Transverse colon (tissue), 4 donors: ENCODE data around the gene RPP30. TPM values are rescaled to one million over a fixed set of nuclear protein-coding genes. Genes with fewer than 3 reads are reported as not detected.
"Not testable (repeated sequence)": the region's sequence is repeated elsewhere in the genome, so short reads cannot be mapped to it uniquely, and the experiment has no call there.

Experiments used
- DNase-seq: peaks from one replicate; pipeline ENCODE4 v3.0.0-alpha.2; 2019
- H3K27ac ChIP-seq, 4 donors: fragments of 200-600 bp; sonication (generic); 2 replicates each; pipeline ENCODE4 v1.5.1; 2016 to 2018; ENCODE audit warnings: inconsistent platforms in 4 of 4
- H3K27me3 ChIP-seq: fragments of 200-600 bp; sonication (generic); 2 replicates; pipeline ENCODE4 v1.5.1; 2017; ENCODE audit warnings: inconsistent platforms
- H3K36me3 ChIP-seq, 4 donors: fragments of 200-600 bp; sonication (generic); 2 replicates each; pipeline ENCODE4 v1.5.1; 2017 to 2019; ENCODE audit warnings: inconsistent platforms in 4 of 4
- H3K4me1 ChIP-seq, 4 donors: fragments of 200-600 bp; sonication (generic); 2 replicates each; pipeline ENCODE4 v1.5.1; 2017 to 2020; ENCODE audit warnings: inconsistent platforms in 4 of 4
- H3K4me3 ChIP-seq, 4 donors: fragments of 200-600 bp; sonication (generic); 1 replicate in 1 of 4; 2 replicates in 3 of 4; pipeline versions ENCODE4 v1.5.1 to v1.6.1; 2017 to 2019; ENCODE audit warnings: inconsistent platforms in 4 of 4
- H3K9me3 ChIP-seq, 2 donors: fragments of 200-600 bp; sonication (generic); 2 replicates each; pipeline ENCODE4 v1.5.1; 2017 to 2019; ENCODE audit warnings: inconsistent platforms in 2 of 2
- CTCF ChIP-seq, 5 experiments: fragments of 200-600 bp in 3 of 5; fragments of 450-650 bp in 2 of 5; sonication (generic) in 3 of 5; IDR thresholded peaks; 1 replicate in 2 of 5; 2 replicates in 3 of 5; pipeline ENCODE4 v1.5.1; 2016 to 2017; ENCODE audit warnings: antibody characterized with exemption in 5 of 5, inconsistent platforms in 3 of 5, mild to moderate bottlenecking in 2 of 5, moderate library complexity in 1 of 5
- EP300 ChIP-seq: sonication (generic); formaldehyde crosslinking; IDR thresholded peaks from one replicate; pipeline ENCODE4 v1.6.1; 2017; ENCODE audit warnings: antibody characterized with exemption, low read depth
- POLR2A ChIP-seq: fragments of 450-650 bp; IDR thresholded peaks from one replicate; pipeline ENCODE4 v1.6.1; 2016; ENCODE audit warnings: antibody characterized with exemption, mild to moderate bottlenecking, moderate library complexity
- POLR2AphosphoS5 ChIP-seq, 3 donors: sonication (generic); formaldehyde crosslinking; IDR thresholded peaks; one replicate each; pipeline ENCODE4 v1.6.1; 2016; ENCODE audit warnings: antibody characterized with exemption in 3 of 3
- WGBS, 2 donors: methylation state at CpG; one replicate each; pipeline ENCODE4 v1.1.5; 2018; ENCODE audit warnings: low coverage in 1 of 2; 5-methylcytosine and 5-hydroxymethylcytosine counted together
- in situ Hi-C, 4 donors: fragments of 200-750 bp; cut with MboI; loops; one replicate each; pipeline versions ENCODE4 v1.15.0 to v1.15.1; 2017; ENCODE audit warnings: low sequenced_read_pairs in 3 of 4, low pct_ligation_motif_present in 1 of 4, low pct_unique_long_range_greater_than_20kb in 1 of 4
- intact Hi-C: fragments of 100-400 bp; cut with DNase I; formaldehyde crosslinking; loops from one replicate; pipeline ENCODE4 v1.15.1; 2023; ENCODE audit warnings: low total_unique reads
- total RNA-seq, 4 donors: library from RNA; depleted of rRNA; stranded (reverse); fragments of >200 nt; gene quantifications; one replicate each; pipeline ENCODE4 v1.1.0, GENCODE V29; 2016

RPP30 gene
- total RNA-seq, 4 donors from 2014 or later, result 4.6 to 48.3 (median 18.7) TPM

DNA sequence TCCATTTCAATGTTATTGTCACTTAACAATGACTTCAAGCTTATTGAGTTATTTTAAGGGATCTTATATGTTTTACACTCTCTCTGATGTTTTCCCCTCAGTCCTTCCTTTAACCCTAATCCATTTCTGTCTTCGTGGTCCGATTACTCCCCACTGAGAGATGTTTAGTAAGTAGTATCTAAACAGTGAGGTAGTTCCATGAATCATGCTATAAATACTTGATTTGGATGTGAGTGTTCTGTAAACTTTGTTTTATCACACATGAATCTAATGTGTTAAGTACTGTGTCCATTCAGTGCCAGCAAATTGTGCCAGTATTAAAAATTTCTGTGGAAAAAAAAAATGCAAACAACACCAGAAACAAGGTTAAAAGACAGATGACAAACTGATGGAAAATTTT is 18.6 kb downstream of the RPP30 start:
- 87 to 100% methylated on average over 2 of the region's 2 CpGs for WGBS, 2 donors
- peaks cover 0 to 48% (median 15%) of the 10 kb centered on the region in 4 donors for H3K36me3 ChIP-seq
- intact Hi-C loops, result no loop called here
- H3K27ac ChIP-seq, result no peak overlapping the region
- TF ChIP-seq POLR2AphosphoS5 (IDR thresholded peaks at IDR 0.05), result no peak
- TF ChIP-seq POLR2A, result no peak
- TF ChIP-seq CTCF (IDR thresholded peaks at IDR 0.05), result no peak
- TF ChIP-seq EP300, result no peak
- peaks cover 0 to 5% (median 0%) of the 10 kb centered on the region in 4 donors for H3K4me1 ChIP-seq
- H3K27me3 ChIP-seq, result no peaks in the 10 kb centered on the region
- no peaks in the 10 kb centered on the region for H3K9me3 ChIP-seq
- in situ Hi-C loops, result loop anchor here in 1 of 4 donors (25.0 kb wide), 1 partner anchor 372 kb away; no protein-coding TSS in a partner anchor
- no peak for DNase-seq
- H3K4me3 ChIP-seq, result no peak overlapping the region

- Histone ChIP-seq H3K27ac (no peak overlapping the region), H3K4me3 (no peak overlapping the region), H3K4me1 (no peaks in the 10 kb centered on the region), H3K27me3 (no peaks in the 10 kb centered on the region), H3K36me3 (peaks cover 0 to 40% (median 14%) of the 10 kb centered on the region in 4 donors), H3K9me3 (no peaks in the 10 kb centered on the region)
- intact Hi-C loops (no loop called here), in situ Hi-C loops (loop anchor here in 1 of 4 donors (25.0 kb wide), 1 partner anchor 369 kb away; no protein-coding TSS in a partner anchor)
- TF ChIP-seq POLR2AphosphoS5 (IDR thresholded peaks at IDR 0.05) (no peak), CTCF (IDR thresholded peaks at IDR 0.05) (no peak), POLR2A (no peak), EP300 (no peak)
- DNase-seq, result no peak
- 99 to 100% methylated on average over 2 to 3 of the region's 3 CpGs for WGBS, 2 donors
Measured at GRCh38 chr10:90893190-90893589, 21.4 kb downstream of the RPP30 start.

- H3K27ac ChIP-seq, H3K9me3 ChIP-seq, intact Hi-C loops, H3K27me3 ChIP-seq, H3K4me3 ChIP-seq, H3K4me1 ChIP-seq, DNase-seq: not testable (repeated sequence)
- peaks cover 0 to 34% (median 10%) of the 10 kb centered on the region in 4 donors for H3K36me3 ChIP-seq
- WGBS, 2 donors, result 70 to 76% methylated on average over 2 of the region's 2 CpGs
- in situ Hi-C loops, result loop anchor here in 1 of 4 donors (25.0 kb wide), 1 partner anchor 365 kb away; no protein-coding TSS in a partner anchor
Measured at GRCh38 chr10:90896916-90897315, 25.1 kb downstream of the RPP30 start.

- intact Hi-C loops (no loop called here), in situ Hi-C loops (loop anchor here in 2 of 4 donors (10.0 to 25.0 kb wide), 2 partner anchors 331 to 349 kb away; no protein-coding TSS in a partner anchor)
- Histone ChIP-seq H3K4me1 (no peaks in the 10 kb centered on the region), H3K27ac (no peak overlapping the region), H3K27me3 (no peaks in the 10 kb centered on the region), H3K9me3 (no peaks in the 10 kb centered on the region), H3K36me3 (peaks cover 0 to 13% (median 0%) of the 10 kb centered on the region in 4 donors), H3K4me3 (no peak overlapping the region)
- 90 to 91% methylated on average over 1 of the region's 1 CpG for WGBS, 2 donors
- no peak for DNase-seq
- TF ChIP-seq POLR2A (no peak), POLR2AphosphoS5 (IDR thresholded peaks at IDR 0.05) (no peak)
Measured at GRCh38 chr10:90905925-90906324, 34.2 kb downstream of the RPP30 start.

GRCh38 chr10:90906596-90906995 is 34.8 kb downstream of the RPP30 start:
- Histone ChIP-seq H3K4me1 (peaks cover 0 to under 1% (median 0%) of the 10 kb centered on the region in 4 donors), H3K27ac (no peak overlapping the region), H3K36me3 (peaks cover 0 to 7% (median 0%) of the 10 kb centered on the region in 4 donors), H3K27me3 (no peaks in the 10 kb centered on the region), H3K4me3 (no peak overlapping the region), H3K9me3 (no peaks in the 10 kb centered on the region)
- intact Hi-C loops, result no loop called here
- DNase-seq, result no peak
- WGBS, 2 donors, result 77 to 92% methylated on average over 1 of the region's 1 CpG
- TF ChIP-seq CTCF (IDR thresholded peaks at IDR 0.05) (no peak), POLR2AphosphoS5 (IDR thresholded peaks at IDR 0.05) (no peak), EP300 (no peak), POLR2A (no peak)
- in situ Hi-C loops, result loop anchor here in 2 of 4 donors (10.0 to 25.0 kb wide), 2 partner anchors 331 to 348 kb away; no protein-coding TSS in a partner anchor
